Metanephros (tissue), 2 donors: ENCODE measurements around the gene FAM120AOS. TPM values are rescaled to one million over a fixed set of nuclear protein-coding genes. Genes with fewer than 3 reads are reported as not detected.

Experiments
- small RNA-seq: library from RNA; depleted of rRNA; stranded (forward); fragments of <200 nt; gene quantifications from one replicate; pipeline ENCODE3, GENCODE V24; 2014; ENCODE audit warnings: low replicate concordance
- total RNA-seq: library from RNA; depleted of rRNA; stranded (reverse); fragments of >200 nt; gene quantifications from one replicate; pipeline ENCODE4 v1.2.3, GENCODE V29; 2014

FAM120AOS gene
- total RNA-seq, result 30.2 TPM

DNA sequence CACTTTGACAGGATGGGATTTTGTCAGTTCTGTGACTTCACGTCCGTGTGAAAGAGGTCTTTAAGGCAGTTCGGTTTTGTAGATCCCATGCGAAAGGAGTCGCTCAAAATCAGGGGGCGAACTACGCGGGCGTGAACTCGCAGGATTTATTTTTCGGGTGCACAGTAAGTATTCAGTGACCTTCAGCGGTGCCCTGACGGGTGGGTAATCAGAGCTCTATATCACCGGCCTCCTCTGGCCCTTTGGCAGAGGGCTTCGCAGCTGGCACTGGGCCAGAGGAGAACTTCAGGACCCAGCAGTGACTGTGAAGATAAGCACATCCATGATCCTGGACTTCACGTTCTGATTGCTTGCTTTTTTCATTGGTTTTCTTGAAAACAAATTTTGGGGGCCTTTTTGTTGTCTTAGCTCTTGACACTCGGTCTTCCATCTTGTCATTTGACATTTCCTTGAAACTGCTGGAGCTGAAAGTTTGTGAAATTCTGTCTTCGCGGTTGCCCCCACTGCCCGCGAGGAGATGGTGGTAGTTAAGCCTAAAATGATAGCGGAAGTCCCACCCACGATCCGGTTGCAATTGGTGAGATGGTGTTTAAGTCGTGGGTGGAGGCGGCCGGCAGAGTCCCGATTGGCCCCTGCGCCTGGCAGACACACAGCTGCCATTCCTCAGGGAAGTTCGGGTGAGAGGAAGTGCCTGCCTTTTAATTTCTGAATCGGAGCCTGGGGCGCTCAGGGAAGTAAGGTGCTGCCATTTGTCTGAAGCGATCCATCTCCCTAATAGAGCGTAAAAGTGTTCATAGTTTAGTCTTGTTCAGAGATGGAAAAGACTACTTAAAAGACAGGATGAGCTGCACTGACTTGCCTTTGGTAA, at the start of gene FAM120AOS:
Gene FAM120AOS, minus strand, starts transcription at position 535 of the 868 bp plus-strand sequence. CDS start 872 bp downstream, outside the sequence.

DNA sequence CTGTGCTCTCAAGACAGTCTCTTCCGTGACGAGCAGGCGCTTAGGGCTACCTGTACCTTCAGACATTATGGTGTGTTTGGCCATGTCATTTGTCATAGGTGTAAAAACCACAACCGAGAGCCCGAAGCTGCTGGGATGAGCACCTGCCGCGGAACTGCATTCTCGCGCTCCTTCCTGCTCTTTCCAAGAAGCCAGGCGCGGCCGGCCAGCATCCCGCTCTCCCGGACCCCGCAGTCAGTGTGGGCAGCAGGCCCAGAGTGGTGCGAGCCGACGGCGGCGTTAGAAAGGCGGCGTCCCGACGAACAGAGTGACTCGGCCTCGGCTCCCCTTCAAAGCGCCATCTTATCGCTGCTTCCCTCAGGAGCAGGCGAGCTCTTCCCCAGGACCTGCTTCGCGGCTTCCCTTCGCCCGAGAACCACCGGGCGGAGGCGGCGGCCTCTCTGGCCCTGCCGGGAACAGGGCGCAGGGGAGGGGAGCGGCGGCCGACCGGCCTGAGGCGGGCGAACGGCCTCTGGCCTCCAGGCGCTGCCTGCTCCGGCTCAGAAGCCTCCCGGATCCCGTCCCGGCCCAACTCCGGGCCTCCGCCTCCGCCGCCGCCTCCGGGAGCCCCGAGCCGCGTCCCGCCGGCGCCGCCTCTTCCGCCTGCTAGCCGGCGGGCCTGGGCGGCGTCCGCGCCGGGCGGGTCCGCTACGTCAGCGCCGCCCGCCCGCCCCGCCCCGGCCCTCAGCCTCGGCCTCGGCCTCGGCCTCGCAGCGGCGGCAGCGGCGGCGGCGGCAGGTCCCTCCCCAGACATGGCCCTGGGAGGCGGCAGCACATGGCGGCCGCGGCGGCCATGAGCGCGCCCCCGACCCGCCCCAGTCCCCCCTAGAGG, 2.2 kb downstream of the FAM120AOS start, which contains the start of gene FAM120A:
Gene FAM120A, plus strand, starts transcription at position 741 of the 871 bp plus-strand sequence. CDS start 231 bp downstream, outside the sequence.

Small RNA genes lying within 50 kb of the gene (small RNA-seq; reads per million reads assigned to genes)
- not detected for gene RF00019

Other genes with a start within 250 kb of the FAM120AOS start
- 99.2 TPM for gene FAM120A, start 1.9 kb downstream of the FAM120AOS start, total RNA-seq
- 33.2 TPM for gene PHF2, start 123.0 kb upstream of the FAM120AOS start, total RNA-seq